ENCODE measurements around the gene RCCD1.
"Not testable (repeated sequence)": the region's sequence is repeated elsewhere in the genome, so short reads cannot be mapped to it uniquely, and the experiment has no call there.

The RCCD1 gene

DNA sequence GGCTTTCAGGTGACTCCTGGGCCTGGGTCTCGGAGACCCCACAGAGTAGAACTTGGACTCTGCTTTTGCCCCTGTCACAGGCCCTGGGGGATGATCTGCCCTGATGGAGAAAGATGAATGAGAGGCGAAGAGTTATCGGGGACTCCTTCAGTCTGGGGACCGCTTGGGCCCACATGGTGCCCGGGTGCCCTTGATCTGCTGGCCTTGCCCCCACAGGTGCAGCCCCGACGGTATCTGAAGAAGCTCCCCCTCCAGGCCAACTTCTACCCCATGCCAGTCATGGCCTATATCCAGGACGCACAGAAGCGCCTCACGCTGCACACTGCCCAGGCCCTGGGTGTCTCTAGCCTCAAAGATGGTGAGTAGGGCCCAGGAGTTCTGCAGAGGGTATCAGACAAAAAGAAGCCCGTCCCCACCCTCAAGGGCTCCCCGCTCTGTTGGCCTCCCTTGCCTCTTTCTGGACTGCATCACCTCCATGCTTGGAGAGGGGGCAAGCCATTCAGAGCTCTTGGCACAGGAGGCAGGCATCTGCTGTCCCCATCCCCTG is 41.2 kb upstream of the RCCD1 start:
- DNase-seq (ENCODE audit: insufficient read length, low spot score): no peak
- TF ChIP-seq POLR2A (IDR thresholded peaks at IDR 0.05; ENCODE audit: low read depth, low read length): no peak
- FAIRE-seq: no peak

GRCh38 chr15:90914305-90915080 is 40.2 kb upstream of the RCCD1 start:
- no peak for TF ChIP-seq POLR2A (IDR thresholded peaks at IDR 0.05; ENCODE audit: low read depth, low read length)
- FAIRE-seq (no peak), DNase-seq (ENCODE audit: insufficient read length, low spot score) (no peak)

- DNase-seq (ENCODE audit: insufficient read length, low spot score): no peak
- FAIRE-seq: no peak
- no peak for TF ChIP-seq POLR2A (IDR thresholded peaks at IDR 0.05; ENCODE audit: low read depth, low read length)
Observed at GRCh38 chr15:90915216-90915807, 39.4 kb upstream of the RCCD1 start.

- no peak for TF ChIP-seq POLR2A (IDR thresholded peaks at IDR 0.05; ENCODE audit: low read depth, low read length)
- FAIRE-seq (no peak), DNase-seq (ENCODE audit: insufficient read length, low spot score) (no peak)
Observed at GRCh38 chr15:90915808-90916440, 38.8 kb upstream of the RCCD1 start.

DNA sequence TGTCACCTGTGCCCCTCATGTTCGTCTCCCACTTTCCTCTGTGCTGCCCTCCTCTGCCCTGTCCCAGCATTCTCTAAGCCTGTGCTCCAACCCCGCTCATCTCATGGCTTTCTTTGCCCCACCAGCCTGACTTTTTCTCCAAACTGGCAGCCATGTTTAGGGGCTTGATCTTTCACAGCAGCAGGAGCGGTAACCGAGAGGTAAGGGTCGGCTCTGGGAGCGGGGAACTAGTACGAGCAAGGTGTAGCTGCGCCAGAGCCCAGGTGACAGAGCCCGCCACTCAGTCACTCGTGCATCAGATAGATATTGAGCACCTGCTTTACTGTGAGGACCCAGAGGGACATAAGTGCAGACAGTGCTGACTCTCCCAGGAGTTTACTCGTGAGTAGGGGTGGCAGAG is 38.2 kb upstream of the RCCD1 start:
- FAIRE-seq (no peak), DNase-seq (ENCODE audit: insufficient read length, low spot score) (no peak)
- no peak for TF ChIP-seq POLR2A (IDR thresholded peaks at IDR 0.05; ENCODE audit: low read depth, low read length)

GRCh38 chr15:90917569-90917968 is 37.1 kb upstream of the RCCD1 start:
- FAIRE-seq (no peak), DNase-seq (ENCODE audit: insufficient read length, low spot score) (no peak)
- TF ChIP-seq POLR2A (IDR thresholded peaks at IDR 0.05; ENCODE audit: low read depth, low read length): no peak

DNA sequence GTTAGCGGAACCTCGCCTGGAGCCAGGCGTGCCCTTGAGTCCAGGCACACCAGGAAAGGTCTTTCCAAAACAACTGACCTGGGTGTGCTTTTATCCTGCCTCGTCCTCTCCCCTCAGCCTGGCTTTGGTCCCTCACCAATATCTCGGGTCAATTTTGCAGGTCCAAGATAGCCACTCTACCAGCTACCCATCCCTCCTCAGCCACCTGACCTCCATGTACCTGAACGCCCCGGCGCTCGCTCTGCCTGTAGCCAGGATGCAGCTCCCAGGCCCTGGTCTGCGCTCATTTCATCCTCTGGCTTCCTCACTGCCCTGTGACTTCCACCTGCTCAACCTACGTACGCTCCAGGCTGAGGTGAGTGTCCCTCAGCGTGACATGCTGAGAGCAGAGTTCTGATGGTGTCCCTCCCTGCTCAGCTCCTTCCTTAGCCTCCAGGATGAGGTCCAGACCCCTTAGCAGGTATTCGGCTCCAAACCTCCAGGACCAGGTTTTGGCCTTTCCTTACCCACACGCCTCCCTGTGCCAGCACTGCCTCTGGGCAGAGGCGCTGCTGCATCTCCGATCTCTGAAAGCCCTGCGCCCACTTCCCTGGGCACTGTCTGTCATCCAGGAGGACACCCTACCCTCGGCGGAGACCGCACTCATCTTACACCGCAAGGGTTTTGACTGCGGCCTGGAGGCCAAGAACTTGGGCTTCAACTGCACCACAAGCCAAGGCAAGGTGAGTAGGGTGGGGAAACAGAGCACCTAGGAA is 36.5 kb upstream of the RCCD1 start:
- TF ChIP-seq POLR2A (IDR thresholded peaks at IDR 0.05; ENCODE audit: low read depth, low read length): no peak
- DNase-seq (ENCODE audit: insufficient read length, low spot score) (no peak), FAIRE-seq (no peak)

GRCh38 chr15:90918835-90919234 is 35.8 kb upstream of the RCCD1 start:
- no peak for DNase-seq (ENCODE audit: insufficient read length, low spot score)
- TF ChIP-seq POLR2A (IDR thresholded peaks at IDR 0.05; ENCODE audit: low read depth, low read length): no peak
- no peak for FAIRE-seq

DNA sequence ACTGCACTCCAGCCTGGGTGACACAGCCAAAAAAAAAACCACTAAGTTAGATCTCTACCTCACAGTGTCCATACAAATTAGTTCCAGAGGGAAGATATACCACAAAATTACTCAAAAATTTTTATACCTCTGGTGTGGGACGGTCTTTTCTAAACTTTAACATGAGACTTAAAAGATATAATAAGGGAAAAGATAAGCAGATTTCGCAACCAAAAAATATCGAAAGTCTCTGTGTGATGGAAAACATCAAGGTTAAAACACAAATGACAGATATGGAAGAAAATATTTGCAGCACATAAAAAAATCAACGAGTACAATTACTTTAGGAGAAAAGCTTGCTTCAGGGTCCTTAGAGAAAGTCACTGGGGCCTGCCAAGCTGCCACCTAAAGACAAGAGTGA is 32.8 kb upstream of the RCCD1 start:
- DNase-seq (ENCODE audit: insufficient read length, low spot score) (no peak), FAIRE-seq (no peak)
- TF ChIP-seq POLR2A (IDR thresholded peaks at IDR 0.05; ENCODE audit: low read depth, low read length): no peak

DNA sequence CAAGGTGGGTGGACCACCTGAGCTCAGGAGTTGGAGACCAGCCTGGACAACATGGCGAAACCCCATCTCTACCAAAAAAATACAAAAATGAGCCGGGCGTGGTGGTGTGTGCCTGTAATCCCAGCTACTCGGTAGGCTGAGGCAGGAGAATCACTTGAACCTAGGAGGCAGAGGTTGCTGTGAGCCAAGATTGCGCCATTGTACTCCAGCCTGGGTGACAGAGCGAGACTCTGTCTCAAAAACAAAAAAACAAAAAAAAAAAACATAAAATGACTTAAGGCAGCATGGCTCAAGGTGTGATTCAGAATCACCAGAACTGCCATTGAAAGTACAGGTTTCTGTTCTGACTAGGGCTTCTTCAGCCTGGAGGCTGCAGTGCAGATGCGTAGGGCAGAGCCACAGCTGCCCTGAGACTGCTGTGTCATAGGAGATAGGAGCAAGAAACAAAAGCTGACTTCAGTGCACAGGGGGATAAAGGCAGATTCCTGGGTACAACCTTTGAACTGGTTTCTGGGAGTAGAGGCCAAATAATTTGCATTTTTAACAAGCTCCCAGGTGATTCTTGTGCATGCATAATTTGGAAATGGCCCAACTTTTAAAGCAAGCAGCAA is 31.9 kb upstream of the RCCD1 start:
- not testable (repeated sequence) for FAIRE-seq; DNase-seq (ENCODE audit: insufficient read length, low spot score)

DNA sequence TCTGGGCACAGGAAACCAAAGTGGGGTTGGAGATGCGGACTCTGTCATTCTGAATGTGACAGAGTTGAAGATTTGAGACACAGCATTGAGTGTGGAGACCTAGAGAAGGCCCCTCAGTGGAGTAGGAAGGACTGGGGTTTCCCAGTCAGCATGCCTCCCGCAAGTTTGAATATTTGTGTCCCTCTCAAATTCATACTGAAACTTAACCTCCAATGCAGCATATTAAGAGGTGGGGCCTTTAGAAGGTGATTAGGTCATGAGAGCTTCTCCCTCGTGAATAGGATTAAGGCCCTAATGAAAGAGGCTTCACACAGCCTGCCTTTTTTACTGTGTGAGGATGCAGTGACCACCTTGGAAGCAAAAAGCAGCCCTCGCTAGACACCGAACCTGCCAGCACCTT is 30.3 kb upstream of the RCCD1 start:
- FAIRE-seq (no peak), DNase-seq (ENCODE audit: insufficient read length, low spot score) (no peak)
- no peak for TF ChIP-seq POLR2A (IDR thresholded peaks at IDR 0.05; ENCODE audit: low read depth, low read length)

DNA sequence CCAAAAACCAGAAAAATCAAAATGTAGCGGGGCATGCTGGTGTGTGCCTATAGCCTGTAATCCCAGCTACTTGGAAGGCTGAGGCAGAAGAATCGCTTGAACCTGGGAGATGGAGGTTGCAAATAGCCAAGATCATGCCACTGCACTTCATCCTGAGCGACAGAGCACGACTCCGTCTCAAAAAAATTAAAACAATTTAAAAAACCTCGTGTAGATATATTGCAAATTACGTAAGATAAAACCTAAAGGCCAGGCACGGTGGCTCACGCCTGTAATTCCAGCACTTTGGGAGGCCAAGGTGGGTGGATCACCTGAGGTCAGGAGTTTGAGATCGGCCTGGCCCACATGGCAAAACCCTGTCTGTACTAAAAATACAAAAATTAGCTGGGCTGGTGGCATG is 27.9 kb upstream of the RCCD1 start:
- FAIRE-seq; DNase-seq (ENCODE audit: insufficient read length, low spot score): not testable (repeated sequence)

- DNase-seq (ENCODE audit: insufficient read length, low spot score); FAIRE-seq: not testable (repeated sequence)
Observed at GRCh38 chr15:90928106-90928505, 26.6 kb upstream of the RCCD1 start.
